ENCODE results near the gene WDR13.

- TF ChIP-seq, protein P1, sequence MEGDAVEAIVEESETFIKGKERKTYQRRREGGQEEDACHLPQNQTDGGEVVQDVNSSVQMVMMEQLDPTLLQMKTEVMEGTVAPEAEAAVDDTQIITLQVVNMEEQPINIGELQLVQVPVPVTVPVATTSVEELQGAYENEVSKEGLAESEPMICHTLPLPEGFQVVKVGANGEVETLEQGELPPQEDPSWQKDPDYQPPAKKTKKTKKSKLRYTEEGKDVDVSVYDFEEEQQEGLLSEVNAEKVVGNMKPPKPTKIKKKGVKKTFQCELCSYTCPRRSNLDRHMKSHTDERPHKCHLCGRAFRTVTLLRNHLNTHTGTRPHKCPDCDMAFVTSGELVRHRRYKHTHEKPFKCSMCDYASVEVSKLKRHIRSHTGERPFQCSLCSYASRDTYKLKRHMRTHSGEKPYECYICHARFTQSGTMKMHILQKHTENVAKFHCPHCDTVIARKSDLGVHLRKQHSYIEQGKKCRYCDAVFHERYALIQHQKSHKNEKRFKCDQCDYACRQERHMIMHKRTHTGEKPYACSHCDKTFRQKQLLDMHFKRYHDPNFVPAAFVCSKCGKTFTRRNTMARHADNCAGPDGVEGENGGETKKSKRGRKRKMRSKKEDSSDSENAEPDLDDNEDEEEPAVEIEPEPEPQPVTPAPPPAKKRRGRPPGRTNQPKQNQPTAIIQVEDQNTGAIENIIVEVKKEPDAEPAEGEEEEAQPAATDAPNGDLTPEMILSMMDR (IDR thresholded peaks at IDR 0.05): no peak
- TF ChIP-seq POLR2A (IDR thresholded peaks at IDR 0.05): no peak
These were observed 39.0 kb downstream of the WDR13 start for GRCh38 chrX:48636301-48636700.

Measured in tibial nerve (tissue), 3 donors.